Colon (tissue), 2 donors: Measurements from ENCODE around the gene MPZL1.
"Not testable (repeated sequence)": the region's sequence is repeated elsewhere in the genome, so short reads cannot be mapped to it uniquely, and the experiment has no call there.

Experiments
- FAIRE-seq: peaks from 2 replicates; lab custom pipeline; 2012; peaks lifted over from hg19 to GRCh38; lab: Jason Lieb, UNC
- donor health status: control.
- donor health status: control.

The MPZL1 gene

DNA sequence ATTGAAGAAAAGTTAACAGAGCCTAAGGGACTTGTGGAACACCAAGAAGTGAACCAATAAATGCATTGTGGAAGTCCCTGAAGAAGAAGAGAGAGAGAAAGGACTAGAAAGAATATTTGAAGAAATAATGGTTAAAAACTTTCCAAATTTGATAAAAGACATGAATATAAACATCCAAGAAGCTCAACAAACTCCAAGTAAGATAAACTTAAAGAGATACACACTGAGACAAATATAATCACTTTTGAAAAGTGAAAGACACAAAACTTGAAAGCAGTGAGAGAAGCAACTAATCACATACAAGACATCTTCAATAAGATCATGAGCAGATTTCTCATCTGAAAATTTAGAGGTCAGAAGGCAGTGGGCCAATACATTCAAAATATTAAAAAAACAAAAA is 91.2 kb downstream of the MPZL1 start:
- FAIRE-seq = no peak

DNA sequence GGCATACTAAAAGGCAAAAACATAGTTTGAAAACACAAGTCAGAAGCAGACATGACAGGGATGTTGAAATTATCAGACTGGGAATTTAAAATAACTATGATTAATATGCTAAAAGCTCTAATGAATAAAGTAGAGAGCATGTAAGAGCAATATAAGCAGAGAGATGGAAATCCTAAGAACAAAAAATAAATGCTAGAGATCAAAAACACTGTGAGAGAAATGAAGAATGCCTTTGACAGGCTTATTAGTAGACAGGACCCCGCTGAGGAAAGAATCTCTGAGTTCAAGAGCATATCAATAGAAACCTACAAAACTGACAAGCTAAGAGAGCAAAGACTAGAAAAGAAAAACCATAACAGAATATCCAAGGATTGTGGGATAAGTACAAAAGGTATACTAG is 93.9 kb downstream of the MPZL1 start:
- FAIRE-seq = no peak

DNA sequence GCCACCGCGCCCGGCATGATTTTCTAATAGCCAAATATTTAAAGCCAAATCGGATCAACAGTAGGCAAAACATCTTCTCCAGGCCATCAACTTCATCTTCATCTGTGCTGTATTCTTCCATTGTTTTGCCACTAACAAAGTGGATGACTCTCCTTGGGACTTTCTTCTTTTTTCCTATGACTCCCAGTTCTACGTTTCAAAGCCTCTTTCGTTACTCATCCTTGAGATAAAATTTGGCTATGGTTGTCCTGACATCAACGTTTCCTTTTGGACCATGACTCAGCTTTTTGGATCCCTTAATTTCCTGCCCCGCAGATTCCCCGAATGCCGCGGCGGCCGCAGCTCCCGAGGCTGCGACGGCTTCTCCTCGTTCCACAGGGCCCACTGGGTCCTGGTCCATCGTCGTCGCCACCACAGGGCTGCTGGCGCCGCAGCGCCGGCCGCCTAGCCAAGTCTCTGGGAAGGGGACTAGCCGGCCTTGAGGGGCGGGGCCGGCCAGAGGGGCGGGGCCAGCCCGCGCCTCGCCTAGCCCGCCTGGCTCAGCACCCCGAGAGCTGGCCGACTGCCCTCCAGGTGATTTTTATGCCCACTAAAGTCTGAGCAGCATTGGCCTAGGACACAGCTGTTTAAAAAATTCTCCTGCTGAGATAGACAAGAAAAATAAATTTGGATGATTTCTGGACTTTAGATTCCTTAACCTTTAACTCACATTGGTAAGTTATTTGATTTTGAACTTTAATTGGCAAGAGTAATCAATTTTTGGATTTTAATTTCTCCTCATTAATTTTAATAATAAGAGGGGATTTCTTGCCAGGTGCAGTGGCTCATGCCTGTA is 98.3 kb downstream of the MPZL1 start:
- FAIRE-seq = no peak

DNA sequence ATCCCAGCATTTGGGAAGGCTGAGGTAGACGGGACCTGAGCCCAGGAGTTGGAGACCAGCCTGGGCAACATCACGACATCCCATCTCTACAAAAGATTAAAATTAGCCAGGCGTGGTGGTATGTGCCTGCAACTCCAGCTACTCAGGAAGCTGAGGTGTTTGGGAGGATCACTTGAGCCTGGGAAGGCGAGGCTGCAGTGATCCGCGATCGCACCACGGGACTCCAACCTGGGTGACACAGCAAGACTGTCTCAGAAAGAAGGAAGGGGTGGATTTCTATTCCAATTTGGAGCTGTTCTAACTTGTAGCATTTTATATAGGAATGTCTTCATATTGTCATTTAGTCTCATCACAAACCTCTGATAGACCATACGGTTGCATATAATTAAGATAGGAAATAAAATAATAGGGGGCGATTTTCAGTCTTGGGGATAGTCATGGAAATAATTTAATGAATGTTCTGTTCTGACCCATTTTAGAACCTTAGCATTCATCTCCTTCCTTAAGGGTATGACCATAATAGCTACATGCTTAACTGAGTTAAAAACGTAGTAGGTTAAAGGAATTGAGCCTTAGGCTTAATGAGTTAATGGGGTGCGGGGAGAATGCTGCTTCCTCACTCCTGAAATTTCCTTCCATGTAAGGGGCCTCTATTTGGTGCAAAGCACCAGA is 99.0 kb downstream of the MPZL1 start:
- no peak for FAIRE-seq

DNA sequence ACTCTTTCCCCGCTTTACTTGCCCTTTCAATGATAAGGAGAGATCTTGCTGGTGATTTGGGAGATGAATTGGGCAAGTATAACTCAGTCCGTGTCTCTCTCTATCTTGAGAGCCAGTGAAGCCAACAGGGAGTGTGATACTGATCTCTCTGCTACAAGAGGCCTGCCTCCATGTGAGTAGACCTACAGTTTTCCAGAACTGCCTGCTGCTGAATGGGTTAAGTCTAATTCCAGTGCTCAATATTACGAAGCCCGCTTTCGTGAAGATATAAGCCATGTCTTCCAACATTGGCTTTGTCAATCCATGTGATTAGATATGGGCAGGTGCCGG is 99.5 kb downstream of the MPZL1 start:
- FAIRE-seq = no peak

DNA sequence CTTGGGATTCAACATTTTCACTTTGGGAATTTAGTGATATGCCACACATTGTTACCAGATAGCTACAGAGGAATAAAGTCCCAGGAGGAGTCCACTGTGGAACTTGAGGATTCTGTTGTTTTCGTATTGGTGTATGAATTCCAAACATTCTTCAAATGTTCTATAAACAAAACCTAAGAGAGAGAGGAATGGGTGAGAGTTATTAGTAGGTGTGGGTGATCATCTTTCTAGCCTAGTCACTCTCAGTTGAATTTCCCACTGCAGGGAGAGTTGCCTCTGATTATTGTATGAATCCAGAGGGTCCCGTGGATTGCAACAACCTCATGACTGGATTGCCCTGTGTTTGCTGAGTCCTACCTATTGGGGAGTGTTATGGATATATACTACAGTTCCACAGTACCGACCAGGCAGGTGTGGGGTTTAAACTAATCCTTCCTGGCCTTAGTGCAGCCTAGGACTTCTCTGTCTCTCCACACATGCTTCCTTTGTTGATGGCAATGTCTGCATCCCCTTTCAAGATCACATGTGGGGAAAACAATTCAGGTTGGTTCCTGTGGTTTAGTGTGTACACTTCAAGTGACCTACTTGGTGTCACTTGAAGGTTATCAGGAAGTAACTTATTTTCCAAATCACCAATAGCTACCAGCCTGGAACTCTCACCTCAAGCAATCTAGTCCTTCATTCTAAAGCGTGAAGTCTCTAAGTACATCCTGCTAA is 100.3 kb downstream of the MPZL1 start:
- FAIRE-seq = no peak

DNA sequence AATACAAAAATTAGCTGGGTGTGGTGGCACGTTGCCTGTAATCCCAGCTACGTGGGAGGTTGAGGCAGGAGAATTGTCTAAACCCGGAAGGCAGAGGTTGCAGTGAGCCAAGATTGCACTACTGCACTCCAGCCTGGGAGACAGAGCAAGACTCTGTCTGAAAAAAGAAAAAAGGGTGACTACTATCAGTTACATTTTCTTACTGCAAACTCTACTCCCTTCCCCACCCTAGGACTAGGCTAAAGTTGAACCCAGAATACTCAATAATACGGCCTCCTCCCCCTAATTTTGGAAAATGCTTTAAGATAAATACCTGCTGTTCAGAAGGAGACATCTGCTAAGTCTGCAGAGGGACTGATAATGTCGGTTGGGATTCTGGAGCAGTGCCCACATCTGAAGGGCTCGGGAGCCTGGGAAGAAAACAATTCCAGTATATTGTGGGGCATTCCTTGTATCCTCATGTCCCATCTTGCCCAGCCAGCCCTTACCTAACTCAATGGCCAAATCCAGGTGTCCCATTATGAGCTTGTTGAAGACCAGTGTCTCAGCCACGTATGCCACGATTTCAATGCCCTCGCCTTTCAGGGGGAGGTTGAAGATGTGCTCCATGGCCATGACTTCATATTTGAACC is 102.5 kb downstream of the MPZL1 start:
- no peak for FAIRE-seq

DNA sequence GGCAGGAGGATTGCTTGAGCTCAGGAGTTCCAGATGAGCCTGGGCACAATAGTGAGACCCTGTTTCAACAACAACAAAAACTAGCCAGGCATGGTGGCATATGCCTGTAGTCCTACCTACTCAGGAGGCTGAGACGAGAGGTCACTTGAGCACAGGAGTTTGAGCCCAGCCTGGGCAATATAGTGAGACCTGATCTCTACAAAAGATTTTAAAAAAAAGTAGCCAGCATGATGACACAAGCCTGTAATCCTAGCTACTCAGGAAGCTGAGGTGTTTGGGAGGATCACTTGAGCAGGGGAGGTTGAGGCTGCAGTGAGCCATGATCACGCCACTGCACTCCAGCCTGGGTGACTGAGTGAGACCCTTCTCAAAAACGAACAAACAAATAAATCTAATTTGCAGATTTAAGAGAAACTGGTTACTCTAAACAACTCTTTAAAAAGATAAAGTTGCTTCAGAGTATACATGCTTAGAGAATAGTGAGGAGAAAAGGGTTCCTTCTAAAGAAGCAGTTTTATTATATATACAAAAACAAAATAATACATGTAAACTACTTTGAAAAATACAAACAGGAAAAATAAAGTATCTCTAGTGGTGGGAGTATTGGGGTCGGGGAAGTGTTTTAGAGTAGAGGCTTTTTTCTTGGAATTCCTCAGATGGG is 103.8 kb downstream of the MPZL1 start:
- no peak for FAIRE-seq

DNA sequence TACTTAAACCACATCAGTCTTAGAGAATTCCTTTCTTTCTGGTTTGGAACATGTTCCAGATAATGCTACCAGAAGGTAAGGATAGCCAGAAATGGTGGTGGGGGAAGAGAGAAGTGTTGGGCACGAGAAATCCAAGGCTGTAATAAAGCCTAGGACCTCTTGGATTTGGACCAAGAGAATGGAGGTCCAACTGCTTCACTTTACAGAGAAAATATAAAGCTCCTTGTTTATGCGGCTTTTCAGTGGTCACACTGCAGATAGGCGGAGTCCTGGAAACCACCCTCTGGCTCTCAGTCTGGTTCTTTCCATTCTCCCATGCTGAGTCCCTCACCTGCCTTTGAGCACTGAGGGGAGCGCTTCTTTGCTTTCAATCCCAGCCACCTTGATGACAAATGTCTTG is 104.3 kb downstream of the MPZL1 start:
- FAIRE-seq = no peak

DNA sequence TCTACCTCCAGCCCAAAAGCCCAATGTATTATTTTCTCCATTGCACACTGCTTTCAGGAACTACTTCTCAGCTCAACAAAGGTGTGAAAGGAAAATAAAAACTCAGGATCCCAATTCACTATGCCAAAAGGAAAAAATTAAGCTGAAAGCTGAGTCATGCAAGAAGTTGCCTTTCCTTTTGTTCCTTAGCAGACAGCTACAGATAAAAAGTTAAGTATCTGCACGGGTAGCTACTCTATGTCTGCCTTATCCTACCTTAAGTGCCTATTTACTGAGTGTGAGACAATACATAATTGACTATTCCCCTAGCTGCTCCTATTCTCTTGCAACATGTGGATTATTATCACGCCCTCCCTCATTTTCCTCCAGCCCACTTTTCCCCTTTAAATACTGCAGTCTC is 108.1 kb downstream of the MPZL1 start:
- no peak for FAIRE-seq

DNA sequence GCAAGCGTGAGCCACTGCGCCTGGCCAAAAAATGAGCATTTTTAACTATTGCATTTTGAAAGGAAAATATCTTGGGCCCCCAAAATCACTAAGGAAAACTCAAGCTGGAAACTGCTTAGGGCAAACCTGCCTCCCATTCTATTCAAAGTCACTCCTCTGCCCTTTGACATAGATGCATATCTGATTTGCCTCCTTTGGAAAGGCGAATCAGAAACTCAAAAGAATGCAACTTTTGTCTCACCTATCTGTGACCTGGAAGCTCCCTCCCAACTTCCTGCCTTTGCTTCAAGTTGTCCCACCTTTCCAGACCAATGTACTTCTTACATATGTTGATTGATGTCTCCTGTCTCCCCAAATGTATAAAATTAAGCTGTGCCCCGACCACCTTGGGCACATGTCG is 108.9 kb downstream of the MPZL1 start:
- not testable (repeated sequence) for FAIRE-seq

DNA sequence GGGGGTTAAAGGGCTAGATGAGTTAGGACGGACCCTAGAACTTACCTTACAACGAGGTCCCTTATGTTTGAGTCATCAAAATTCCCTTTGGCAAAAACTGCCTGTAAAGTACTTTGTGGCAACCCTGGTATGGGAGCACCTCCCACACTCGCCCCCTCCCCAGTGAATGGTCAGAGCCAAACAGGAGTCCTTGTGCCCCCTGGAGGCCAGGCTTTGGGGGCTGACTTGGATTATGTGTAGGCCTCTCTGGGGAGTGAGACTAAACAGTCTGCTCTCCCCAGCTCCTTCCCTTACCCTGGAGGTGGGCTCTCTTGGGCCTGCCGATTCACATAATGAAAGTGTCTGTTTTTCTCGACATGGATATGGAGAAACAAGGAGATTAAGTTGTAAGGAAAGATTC is 110.9 kb downstream of the MPZL1 start:
- no peak for FAIRE-seq

DNA sequence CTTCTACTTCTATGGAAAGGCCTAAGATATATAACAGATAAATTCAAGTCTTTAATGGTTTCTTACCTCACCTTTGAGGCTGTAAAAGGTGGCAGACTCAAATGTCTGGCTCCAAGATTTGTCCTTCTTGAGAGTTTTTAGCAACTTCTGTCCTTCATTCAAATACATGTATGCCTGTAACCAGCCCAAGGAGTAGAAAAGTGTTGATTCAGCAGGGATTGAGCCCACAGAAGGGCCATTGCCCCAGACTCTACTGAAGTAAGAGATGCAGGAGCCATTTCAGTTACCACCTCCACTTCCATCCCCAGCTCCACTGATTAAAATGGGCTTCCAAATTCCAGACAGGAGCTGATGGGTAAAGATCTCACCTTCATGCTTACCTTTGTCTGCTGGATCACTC is 112.1 kb downstream of the MPZL1 start:
- FAIRE-seq = no peak

DNA sequence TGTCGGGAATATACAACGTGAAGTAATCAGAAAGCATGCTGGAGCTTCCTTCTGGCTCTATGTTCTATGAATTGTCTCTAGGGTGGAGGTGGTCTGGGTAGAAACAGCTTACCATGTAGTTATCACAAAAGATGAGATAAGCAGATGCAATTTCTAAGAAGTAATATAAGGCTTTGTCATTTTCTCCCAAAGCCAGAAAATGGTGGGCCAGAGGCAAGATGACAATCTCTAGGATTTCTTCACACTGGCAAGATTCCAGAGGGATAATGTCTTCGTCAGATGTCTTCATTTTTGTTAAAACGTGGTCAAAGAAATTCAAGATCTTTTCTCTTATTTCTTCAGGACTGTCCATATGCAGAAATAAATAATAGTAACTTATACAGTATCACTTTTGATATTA is 114.4 kb downstream of the MPZL1 start:
- no peak for FAIRE-seq

DNA sequence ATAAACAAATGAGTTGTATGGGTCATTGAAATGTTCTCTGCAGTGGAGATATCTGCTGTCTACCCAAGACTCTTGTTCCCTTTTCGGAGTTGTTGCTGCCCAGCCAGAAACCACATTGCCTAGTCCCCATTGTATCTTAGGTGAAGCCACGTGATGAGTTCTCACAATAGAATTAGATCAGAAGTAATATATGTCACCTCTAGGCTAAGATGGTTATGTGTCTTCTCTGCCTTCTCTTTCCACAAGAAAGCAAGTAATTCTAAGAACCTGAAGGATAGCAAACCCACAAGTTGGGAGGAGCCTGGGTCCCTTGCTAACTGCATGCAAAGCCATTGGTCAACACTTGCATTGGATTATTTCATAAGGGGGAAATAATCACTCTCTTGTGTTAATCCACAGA is 115.5 kb downstream of the MPZL1 start:
- FAIRE-seq = no peak

DNA sequence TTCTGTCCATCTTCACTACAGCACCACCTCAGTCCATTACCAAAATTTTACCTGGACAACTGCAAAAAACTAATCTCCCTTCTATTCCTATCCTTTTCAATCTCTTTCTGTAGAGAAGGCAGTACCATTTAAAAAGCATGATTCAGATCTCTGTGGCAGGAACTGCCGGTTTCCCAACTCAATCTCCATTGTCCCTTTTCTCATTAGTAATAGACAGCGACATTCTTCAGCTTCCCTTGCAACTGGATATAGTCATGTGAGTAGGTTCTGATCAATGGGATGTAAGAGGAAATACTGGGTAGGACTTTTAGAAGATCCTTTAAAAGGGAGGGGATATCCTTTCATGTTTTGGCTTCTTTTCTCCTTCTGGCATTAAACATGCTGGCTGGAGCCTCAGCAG is 117.2 kb downstream of the MPZL1 start:
- FAIRE-seq = no peak
